Thyroid gland (tissue), 4 donors: ENCODE data around the gene FIG4.

Experiments used
- CTCF ChIP-seq, 6 experiments: fragments of 200-600 bp in 3 of 6; fragments of 450-650 bp in 3 of 6; sonication (generic) in 3 of 6; IDR thresholded peaks; one replicate each; pipeline ENCODE4 v1.5.1; 2016 to 2019; ENCODE audit warnings: antibody characterized with exemption in 6 of 6, mild to moderate bottlenecking in 2 of 6, inconsistent platforms in 1 of 6, moderate library complexity in 1 of 6
- POLR2A ChIP-seq, 2 donors: fragments of 450-650 bp; IDR thresholded peaks; one replicate each; pipeline ENCODE4 v1.6.1; 2017; ENCODE audit warnings: antibody characterized with exemption in 2 of 2, mild to moderate bottlenecking in 2 of 2, moderate library complexity in 1 of 2

GRCh38 chr6:109693111-109693510 is 2.0 kb downstream of the FIG4 start:
- TF ChIP-seq CTCF (IDR thresholded peaks at IDR 0.05) = no peak
- no peak for TF ChIP-seq POLR2A (IDR thresholded peaks at IDR 0.05)
